Mucosa of gallbladder (tissue), 1 donor: ENCODE data around the gene CUX1. TPM values are rescaled to one million over a fixed set of nuclear protein-coding genes. Genes with fewer than 3 reads are reported as not detected.
"Not testable (repeated sequence)": the region's sequence is repeated elsewhere in the genome, so short reads cannot be mapped to it uniquely, and the experiment has no call there.

Experiments
- DNase-seq: peaks from one replicate; pipeline ENCODE4 v3.0.0-alpha.2; 2020; ENCODE audit warnings: low spot score
- total RNA-seq: library from RNA; stranded (reverse); gene quantifications from one replicate; pipeline ENCODE4 v1.2.1, GENCODE V29; 2021
- donor health status: DM: no; HTN: no; CAD: no.

The CUX1 gene
- total RNA-seq, 1 donor from 2014 or later, result 129 TPM

DNA sequence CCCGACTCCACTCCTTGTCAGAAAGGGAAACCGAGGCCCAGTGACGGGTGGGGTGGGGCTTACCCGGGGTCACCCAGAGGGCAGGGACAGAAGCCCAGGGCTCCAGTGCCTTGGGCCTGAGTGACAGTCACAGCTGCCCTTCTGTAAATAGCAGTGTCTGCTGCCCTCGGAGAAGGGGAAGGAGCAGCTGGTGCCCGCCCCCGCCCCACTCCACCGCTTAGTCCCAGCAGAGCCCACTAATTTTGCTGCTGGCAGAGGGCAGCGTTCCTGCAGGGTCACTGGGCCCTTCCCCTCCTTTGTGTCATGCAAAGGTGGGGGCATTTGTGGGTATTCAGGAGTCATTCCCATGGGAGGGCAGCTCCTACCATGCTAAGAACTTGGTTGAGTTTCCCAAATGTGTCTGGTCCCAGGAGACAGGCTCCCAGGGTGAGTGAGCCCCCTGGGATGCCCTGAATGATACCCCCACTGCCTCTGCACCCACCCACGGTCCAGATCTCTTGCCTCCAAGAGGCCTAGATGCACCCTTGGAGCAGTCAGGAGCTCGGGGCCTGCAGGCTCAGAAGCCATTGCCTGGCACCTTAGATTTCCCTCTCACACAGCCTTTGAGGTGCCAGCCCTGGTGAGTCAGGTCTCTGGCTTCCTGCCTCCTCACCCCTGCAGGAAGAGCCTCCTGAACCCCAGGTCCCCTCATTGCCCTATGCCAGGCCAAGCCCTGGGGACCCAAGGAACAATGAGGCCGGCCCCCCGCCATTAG, 486.4 kb downstream of the CUX1 start:
- no peak for DNase-seq

- DNase-seq, result no peak
Measured at GRCh38 chr7:102304668-102305067, 487.2 kb downstream of the CUX1 start.

DNA sequence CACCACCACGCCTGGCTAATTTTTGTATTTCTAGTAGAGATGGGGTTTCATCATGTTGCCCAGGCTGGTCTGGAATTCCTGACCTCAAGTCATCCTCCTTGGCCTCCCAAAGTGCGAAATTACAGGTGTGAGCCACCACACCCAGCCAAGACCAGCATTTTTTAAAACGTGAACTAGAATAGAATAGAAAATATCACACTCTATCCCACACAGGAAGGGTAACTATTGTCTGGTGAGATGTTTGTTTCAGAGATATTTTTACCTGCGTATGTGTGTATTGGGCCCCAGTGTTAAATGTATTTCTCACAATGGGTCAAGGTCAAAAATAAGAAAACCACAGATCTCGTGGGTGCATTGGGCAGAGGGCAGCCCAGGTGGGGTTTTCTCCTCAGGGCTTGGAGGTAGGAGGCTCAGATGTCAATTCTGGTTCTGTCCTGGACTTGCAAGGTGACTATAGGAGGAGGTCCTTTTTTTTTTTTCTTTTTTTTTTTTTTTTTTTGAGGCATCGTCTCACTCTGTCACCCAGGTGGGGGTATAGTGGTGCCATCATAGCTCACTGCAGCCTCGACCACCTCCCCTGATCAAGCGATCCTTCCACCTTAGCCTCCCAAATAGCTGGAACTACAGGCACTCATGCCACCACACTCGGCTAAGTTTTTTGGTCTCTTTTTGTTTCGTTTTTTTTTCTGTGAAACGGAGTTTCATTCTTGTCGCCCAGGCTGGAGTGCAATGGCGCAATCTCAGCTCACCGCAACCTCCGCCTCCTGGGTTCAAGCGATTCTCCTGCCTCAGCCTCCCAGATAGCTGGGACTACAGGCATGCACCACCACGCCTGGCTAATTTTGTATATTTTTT, 488.2 kb downstream of the CUX1 start:
- DNase-seq, result no peak

GRCh38 chr7:102306916-102307677, 489.7 kb downstream of the CUX1 start:
- DNase-seq, result peak; percentile 45

- DNase-seq, result no peak
Measured at GRCh38 chr7:102310414-102310815, 493.0 kb downstream of the CUX1 start.

DNA sequence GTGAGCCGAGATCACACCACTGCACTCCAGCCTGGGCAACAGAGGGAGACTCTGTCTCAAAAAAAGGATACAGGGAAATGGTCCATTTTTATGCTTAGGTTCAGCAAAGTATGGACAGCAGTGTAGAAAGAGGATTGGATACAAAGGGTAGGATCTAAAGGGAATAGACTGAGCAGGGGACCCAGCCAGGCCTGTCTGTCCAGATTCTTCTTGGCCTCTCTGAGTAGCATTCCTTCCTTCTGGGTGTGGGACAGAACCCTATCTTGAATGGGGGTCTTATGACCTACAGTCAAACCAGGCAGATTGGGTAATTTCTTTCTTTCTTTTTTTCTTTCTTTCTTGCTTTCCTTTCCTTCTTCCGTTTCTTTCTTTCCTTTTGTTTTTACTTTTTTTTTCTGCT, 494.9 kb downstream of the CUX1 start:
- no peak for DNase-seq

- no peak for DNase-seq
Measured at GRCh38 chr7:102313997-102314780, 496.8 kb downstream of the CUX1 start.

- no peak for DNase-seq
Measured at GRCh38 chr7:102317231-102318059, 500.0 kb downstream of the CUX1 start.

- DNase-seq, result peak; percentile 48
Measured at GRCh38 chr7:102318482-102318971, 501.1 kb downstream of the CUX1 start.

DNA sequence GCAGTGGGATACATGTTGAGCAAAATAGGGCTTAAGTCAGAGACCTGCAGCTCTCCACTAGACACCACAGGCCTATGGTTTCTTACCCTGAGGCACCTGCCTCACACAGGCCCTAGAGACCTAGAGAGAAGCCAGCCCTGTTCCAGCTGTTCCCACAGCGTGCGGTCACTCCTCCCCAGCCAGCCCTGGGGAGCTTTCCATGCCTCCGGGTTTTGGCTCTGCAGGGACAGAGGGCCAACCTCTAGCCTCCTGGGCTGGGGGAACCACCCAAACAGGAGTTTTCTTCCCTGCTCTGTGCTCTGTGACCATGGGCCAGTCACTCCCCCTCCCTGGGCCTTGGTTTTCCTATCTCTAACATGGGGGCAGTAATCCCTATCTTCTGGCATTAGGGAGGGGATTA, 502.2 kb downstream of the CUX1 start:
- DNase-seq, result no peak

DNA sequence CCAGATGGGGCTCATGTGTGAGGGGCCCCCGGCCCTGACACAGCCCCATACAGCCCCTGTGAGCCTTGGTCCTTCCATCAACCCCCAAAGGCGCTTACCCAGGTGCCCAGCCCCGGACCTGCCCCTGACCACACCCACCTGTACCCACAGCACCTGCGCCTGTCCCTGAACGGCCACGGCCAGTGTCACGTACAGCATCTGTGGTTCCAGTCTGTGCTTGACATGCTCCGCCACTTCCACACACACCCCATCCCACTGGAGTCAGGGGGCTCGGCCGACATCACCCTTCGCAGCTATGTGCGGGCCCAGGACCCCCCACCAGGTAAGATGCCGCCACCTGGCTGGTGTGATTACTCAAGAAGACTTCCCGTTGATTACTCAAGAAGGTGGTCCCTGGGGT, 502.8 kb downstream of the CUX1 start:
- no peak for DNase-seq

GRCh38 chr7:102320601-102321350, 503.4 kb downstream of the CUX1 start:
- no peak for DNase-seq

DNA sequence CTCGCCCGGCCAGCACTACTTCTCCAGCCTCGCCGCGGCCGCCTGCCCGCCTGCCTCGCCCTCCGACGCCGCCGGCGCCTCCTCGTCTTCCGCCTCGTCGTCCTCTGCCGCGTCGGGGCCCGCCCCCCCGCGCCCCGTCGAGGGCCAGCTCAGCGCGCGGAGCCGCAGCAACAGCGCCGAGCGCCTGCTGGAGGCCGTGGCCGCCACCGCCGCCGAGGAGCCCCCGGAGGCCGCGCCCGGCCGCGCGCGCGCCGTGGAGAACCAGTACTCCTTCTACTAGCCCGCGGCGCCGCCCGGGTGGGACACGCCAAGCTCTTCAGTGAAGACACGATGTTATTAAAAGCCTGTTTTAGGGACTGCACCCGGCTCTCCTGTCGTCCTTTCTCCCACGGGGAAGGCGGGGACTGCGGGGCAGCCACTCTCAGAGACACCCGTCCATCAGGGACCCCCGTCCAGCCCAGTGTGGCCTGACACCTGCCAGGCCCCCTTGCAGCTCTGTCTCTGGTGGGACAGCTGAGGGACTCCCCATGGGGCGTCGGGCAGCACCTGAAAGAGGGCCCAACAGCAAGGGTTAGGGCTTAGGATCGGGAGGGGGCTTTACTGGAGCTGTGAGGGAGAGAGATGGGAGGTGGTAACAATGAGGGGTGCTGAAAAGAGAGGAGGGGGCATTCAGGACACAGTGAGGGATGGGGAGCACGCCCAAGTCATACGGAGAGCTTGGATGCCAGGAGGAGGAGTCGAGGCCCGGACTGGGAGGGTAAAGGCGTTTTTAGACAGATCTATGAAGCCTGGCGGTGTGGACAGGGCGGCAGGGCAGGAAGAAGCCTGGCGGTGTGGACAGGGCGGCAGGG, 504.1 kb downstream of the CUX1 start:
- no peak for DNase-seq

DNA sequence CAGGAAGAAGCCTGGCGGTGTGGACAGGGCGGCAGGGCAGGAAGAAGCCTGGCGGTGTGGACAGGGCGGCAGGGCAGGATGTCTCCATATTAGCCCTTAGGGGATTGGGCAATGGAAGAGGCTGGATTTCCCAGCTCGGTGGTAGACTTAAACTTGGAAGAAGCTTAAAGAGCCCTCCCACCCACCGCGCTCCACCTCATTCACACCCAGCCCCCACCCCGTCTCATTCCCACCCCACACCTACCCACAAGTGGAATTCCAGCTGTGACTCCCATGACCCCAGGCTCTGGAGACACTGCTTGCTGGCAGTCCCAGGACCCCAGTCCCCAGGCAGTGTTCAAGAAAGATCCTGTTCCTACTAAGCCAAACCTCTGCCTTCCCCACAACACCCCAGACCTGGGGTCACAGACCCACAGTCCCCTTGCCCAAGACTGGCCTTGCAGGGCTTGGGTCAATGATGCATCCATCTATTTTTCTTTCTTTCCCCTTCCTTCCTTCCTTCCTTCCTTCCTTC, 504.8 kb downstream of the CUX1 start:
- no peak for DNase-seq

DNA sequence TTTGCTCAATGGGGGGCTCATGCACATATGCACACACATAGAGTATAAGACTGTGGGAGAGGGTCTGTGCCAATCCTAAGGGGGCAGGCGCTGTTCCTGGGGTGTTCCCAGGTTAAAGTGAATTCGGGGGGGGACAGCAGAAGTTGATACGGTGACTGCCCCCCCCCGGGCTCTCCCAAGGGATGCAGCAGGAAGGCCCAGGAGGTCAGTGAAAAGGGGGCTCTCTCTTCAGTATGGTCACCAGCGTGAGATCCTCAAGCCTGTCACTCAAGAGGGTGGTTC, 506.4 kb downstream of the CUX1 start:
- no peak for DNase-seq

GRCh38 chr7:102325106-102325505, 507.7 kb downstream of the CUX1 start:
- not testable (repeated sequence) for DNase-seq

GRCh38 chr7:102326157-102326889, 508.9 kb downstream of the CUX1 start:
- no peak for DNase-seq

- DNase-seq, result not testable (repeated sequence)
Measured at GRCh38 chr7:102327183-102327582, 509.8 kb downstream of the CUX1 start.
